GM12865 (cell line): ENCODE data around the gene TMEM221.
A peak's percentile ranks its signal among the peaks of the same experiment; 100 is the strongest.

ENCODE experiments used
- DNase-seq: peaks from one replicate; pipeline ENCODE4 v3.0.0; 2010; ENCODE audit warnings: low read depth
- H3K4me3 ChIP-seq: 2 replicates; pipeline ENCODE4 v1.5.1; 2011; ENCODE audit warnings: mild to moderate bottlenecking, low read depth, low read length, control low read depth
- CTCF ChIP-seq: IDR thresholded peaks from 2 replicates; pipeline ENCODE4 v1.5.1; 2011; ENCODE audit warnings: low read length, control low read depth, low read depth, inconsistent platforms; ENCODE audit not compliant: insufficient read depth; ENCODE audit errors: missing control alignments

Gene TMEM221

DNA sequence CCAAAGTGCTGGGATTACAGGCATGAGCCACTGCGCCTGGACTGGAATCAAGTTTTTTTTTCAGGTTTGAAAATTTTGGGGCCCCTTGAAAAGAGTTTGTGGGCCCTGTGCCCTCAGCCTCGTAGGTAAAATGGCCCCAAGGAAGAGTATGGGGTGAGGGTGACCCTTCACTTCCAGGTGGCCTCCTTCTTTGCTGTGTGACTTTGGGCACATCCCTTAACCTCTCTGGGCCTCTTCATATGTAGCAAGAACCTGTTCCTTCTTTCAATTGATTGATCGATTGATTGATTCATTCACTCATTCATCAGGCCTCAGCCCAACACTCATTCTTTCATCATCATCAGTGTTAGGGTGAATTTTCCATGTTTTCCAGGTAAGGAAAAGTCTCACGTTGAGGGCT, 3.4 kb upstream of the TMEM221 start:
- no peak for DNase-seq
- no peak overlapping the region for H3K4me3 ChIP-seq
- TF ChIP-seq CTCF = no peak

- no peak overlapping the region for H3K4me3 ChIP-seq
- peak; percentile 63 for DNase-seq
- TF ChIP-seq CTCF = no peak
Measured at GRCh38 chr19:17450264-17451075, 2.0 kb upstream of the TMEM221 start.

GRCh38 chr19:17447704-17448130, 751 bp downstream of the TMEM221 start:
- no peak for TF ChIP-seq CTCF

DNA sequence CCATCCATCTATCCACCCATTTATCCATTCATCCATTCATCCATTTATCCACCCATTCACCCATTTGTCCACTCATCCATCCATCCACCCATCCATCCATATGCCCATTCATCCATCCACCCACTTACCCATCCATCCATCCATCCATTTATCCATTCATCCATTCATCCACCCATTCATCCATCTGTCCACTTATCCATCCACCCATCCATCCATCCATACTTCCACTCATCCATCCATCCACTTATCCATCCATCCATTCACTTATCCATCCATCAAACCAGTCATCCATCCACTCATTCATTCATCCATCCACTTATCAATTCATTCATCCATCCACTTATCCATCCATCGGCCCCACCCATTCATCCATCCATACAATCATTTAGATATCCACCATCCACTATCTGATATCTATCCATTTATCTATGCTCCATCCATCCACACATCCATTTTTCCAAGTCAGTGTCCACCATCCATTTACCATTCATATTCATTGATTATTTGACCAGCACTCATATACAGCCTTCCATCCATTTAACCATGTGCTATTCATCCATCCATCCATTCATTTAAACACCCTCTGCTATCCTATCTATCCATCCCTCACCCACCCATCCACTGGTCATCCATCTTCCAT, 2.8 kb downstream of the TMEM221 start:
- no peak for DNase-seq
- TF ChIP-seq CTCF = no peak
- no peak overlapping the region for H3K4me3 ChIP-seq

More at GRCh38 chr19:17447704-17448130, 751 bp downstream of the TMEM221 start:
- no peak overlapping the region for H3K4me3 ChIP-seq
- DNase-seq = no peak

GRCh38 chr19:17441241-17442021, 7.0 kb downstream of the TMEM221 start:
- DNase-seq = peak; percentile 32
- peak; percentile 48 for TF ChIP-seq CTCF
- H3K4me3 ChIP-seq = no peak overlapping the region

DNA sequence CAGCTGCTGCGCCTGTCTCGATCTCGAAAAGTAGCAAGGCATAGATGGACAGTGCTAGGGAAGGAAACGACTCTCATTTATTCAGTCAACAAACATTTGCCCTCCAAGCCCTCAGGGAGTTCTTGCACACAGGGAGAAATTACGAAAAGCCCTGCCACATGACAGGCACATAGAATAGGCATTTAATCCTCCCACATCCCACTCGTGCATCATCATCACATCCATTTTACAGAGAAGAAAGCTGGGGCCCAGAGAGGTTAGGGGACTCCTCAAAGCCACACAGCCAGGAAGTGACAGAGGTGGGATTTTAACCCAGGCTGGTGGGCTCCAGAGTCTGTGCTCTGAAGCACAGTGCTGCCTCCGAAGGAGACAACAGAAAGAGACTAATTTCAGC, 11.6 kb downstream of the TMEM221 start:
- TF ChIP-seq CTCF = no peak
- no peak for DNase-seq
- no peak overlapping the region for H3K4me3 ChIP-seq
